ENCODE measurements around the gene PYGB.

The PYGB gene

DNA sequence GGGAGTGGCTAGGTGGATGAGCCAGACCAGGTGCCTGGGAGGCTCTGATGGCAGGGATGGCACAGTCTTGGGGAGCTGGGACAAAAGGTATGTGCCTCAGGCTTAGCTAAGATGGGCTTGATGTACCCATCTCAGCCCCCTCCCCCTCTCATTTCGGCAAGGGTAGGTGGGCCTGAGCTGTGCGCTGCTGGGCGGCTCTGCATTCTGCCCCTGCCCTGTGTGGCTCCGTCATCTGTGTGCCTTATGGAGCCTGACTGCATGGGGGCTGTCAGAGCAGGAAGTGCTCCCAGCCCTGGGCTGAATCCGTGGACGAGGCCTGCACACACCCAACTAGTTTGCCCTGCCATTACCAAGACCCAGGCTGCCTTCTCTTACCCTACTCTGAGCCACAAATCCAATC is 54.7 kb downstream of the PYGB start:
- no peak for TF ChIP-seq RAD21 (IDR thresholded peaks at IDR 0.05; ENCODE audit: low read depth)
- TF ChIP-seq NFIC (IDR thresholded peaks at IDR 0.05): no peak
- TF ChIP-seq EGR1 (IDR thresholded peaks at IDR 0.05): no peak
- TF ChIP-seq TAF1 (IDR thresholded peaks at IDR 0.05; ENCODE audit: low read depth): no peak
- TF ChIP-seq TCF12 (IDR thresholded peaks at IDR 0.05; ENCODE audit: low read depth): no peak

- TF ChIP-seq FOXM1 (IDR thresholded peaks at IDR 0.05; ENCODE audit: borderline replicate concordance, low read depth) (no peak), YY1 (IDR thresholded peaks at IDR 0.05; ENCODE audit: low read depth) (no peak), EP300 (IDR thresholded peaks at IDR 0.05; ENCODE audit: borderline replicate concordance) (no peak), ZBTB7A (IDR thresholded peaks at IDR 0.05; ENCODE audit: low read depth) (no peak), TCF12 (IDR thresholded peaks at IDR 0.05; ENCODE audit: low read depth) (no peak), RAD21 (IDR thresholded peaks at IDR 0.05; ENCODE audit: low read depth) (no peak), CEBPB (IDR thresholded peaks at IDR 0.05) (no peak), TEAD4 (IDR thresholded peaks at IDR 0.05) (no peak), TAF1 (IDR thresholded peaks at IDR 0.05; ENCODE audit: low read depth) (no peak), MAX (IDR thresholded peaks at IDR 0.05) (no peak)
- TF ChIP-seq, protein P1, sequence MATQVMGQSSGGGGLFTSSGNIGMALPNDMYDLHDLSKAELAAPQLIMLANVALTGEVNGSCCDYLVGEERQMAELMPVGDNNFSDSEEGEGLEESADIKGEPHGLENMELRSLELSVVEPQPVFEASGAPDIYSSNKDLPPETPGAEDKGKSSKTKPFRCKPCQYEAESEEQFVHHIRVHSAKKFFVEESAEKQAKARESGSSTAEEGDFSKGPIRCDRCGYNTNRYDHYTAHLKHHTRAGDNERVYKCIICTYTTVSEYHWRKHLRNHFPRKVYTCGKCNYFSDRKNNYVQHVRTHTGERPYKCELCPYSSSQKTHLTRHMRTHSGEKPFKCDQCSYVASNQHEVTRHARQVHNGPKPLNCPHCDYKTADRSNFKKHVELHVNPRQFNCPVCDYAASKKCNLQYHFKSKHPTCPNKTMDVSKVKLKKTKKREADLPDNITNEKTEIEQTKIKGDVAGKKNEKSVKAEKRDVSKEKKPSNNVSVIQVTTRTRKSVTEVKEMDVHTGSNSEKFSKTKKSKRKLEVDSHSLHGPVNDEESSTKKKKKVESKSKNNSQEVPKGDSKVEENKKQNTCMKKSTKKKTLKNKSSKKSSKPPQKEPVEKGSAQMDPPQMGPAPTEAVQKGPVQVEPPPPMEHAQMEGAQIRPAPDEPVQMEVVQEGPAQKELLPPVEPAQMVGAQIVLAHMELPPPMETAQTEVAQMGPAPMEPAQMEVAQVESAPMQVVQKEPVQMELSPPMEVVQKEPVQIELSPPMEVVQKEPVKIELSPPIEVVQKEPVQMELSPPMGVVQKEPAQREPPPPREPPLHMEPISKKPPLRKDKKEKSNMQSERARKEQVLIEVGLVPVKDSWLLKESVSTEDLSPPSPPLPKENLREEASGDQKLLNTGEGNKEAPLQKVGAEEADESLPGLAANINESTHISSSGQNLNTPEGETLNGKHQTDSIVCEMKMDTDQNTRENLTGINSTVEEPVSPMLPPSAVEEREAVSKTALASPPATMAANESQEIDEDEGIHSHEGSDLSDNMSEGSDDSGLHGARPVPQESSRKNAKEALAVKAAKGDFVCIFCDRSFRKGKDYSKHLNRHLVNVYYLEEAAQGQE (IDR thresholded peaks at IDR 0.05; ENCODE audit: low read depth): no peak
Measured at GRCh38 chr20:25303292-25304024, 55.6 kb downstream of the PYGB start.

- TF ChIP-seq NFIC (IDR thresholded peaks at IDR 0.05): no peak
- TF ChIP-seq FOXM1 (IDR thresholded peaks at IDR 0.05; ENCODE audit: borderline replicate concordance, low read depth): no peak
- no peak for TF ChIP-seq TCF12 (IDR thresholded peaks at IDR 0.05; ENCODE audit: low read depth)
- no peak for TF ChIP-seq EP300 (IDR thresholded peaks at IDR 0.05; ENCODE audit: borderline replicate concordance)
Measured at GRCh38 chr20:25304025-25304549, 56.2 kb downstream of the PYGB start.

GRCh38 chr20:25306991-25307903 is 59.4 kb downstream of the PYGB start:
- no peak for TF ChIP-seq TEAD4 (IDR thresholded peaks at IDR 0.05)
- TF ChIP-seq YY1 (IDR thresholded peaks at IDR 0.05; ENCODE audit: low read depth): no peak
- no peak for TF ChIP-seq TCF12 (IDR thresholded peaks at IDR 0.05; ENCODE audit: low read depth)
- TF ChIP-seq, protein P2, sequence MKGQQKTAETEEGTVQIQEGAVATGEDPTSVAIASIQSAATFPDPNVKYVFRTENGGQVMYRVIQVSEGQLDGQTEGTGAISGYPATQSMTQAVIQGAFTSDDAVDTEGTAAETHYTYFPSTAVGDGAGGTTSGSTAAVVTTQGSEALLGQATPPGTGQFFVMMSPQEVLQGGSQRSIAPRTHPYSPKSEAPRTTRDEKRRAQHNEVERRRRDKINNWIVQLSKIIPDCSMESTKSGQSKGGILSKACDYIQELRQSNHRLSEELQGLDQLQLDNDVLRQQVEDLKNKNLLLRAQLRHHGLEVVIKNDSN (IDR thresholded peaks at IDR 0.05): no peak
- no peak for TF ChIP-seq FOXM1 (IDR thresholded peaks at IDR 0.05; ENCODE audit: borderline replicate concordance, low read depth)
- TF ChIP-seq ZBTB7A (IDR thresholded peaks at IDR 0.05; ENCODE audit: low read depth): no peak
- TF ChIP-seq TAF1 (IDR thresholded peaks at IDR 0.05; ENCODE audit: low read depth): no peak
- no peak for TF ChIP-seq EGR1 (IDR thresholded peaks at IDR 0.05)
- TF ChIP-seq MAX (IDR thresholded peaks at IDR 0.05): no peak

- TF ChIP-seq, protein P2 (IDR thresholded peaks at IDR 0.05): no peak
- TF ChIP-seq CREB1 (IDR thresholded peaks at IDR 0.05; ENCODE audit: low read depth) (no peak), YY1 (IDR thresholded peaks at IDR 0.05; ENCODE audit: low read depth) (no peak), ZBTB7A (IDR thresholded peaks at IDR 0.05; ENCODE audit: low read depth) (no peak), EP300 (IDR thresholded peaks at IDR 0.05; ENCODE audit: borderline replicate concordance) (no peak), CEBPB (IDR thresholded peaks at IDR 0.05) (no peak), MAX (IDR thresholded peaks at IDR 0.05) (no peak)
- TF ChIP-seq, protein P1 (IDR thresholded peaks at IDR 0.05; ENCODE audit: low read depth): no peak
Measured at GRCh38 chr20:25308083-25308491, 60.2 kb downstream of the PYGB start.

All from Ishikawa (cell line).